Left renal cortex interstitium (tissue), 4 donors: ENCODE measurements around the gene MKRN2. TPM values are rescaled to one million over a fixed set of nuclear protein-coding genes. Genes with fewer than 3 reads are reported as not detected.

Experiments used
- DNase-seq, 4 donors: peaks; one replicate each; pipeline ENCODE4 v3.0.0-alpha.2; 2013; ENCODE audit warnings: low read depth in 4 of 4, low spot score in 2 of 4, missing footprints in 1 of 4
- polyA plus RNA-seq, 4 donors: library from polyadenylated mRNA; unstranded; fragments of 120-200 nt; gene quantifications; one replicate each; pipeline ENCODE4 v1.2.1, GENCODE V29; 2013; ENCODE audit not compliant: insufficient read length in 4 of 4

MKRN2 gene
- polyA plus RNA-seq, 4 donors, result 44.0 to 49.9 (median 47.4) TPM

DNA sequence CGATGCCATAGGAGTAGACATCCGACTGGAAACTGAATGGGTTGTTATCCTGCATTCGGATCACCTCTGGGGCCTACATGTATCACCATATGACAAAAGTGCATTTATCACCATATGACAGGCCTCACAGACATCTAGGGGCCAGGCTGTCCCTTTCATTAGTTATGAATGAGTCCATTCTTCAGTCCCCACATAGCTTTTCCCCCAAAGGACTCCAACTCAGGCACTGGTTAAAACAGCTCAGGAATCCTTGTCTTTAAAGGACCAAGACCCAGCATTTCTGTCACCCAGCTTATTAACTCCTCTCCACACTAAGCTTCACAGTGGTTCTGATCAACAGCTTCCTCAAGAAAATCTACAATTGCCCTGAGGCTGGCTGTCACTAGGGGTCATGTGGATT lies 28.3 kb downstream of the MKRN2 start:
- no peak for DNase-seq

DNA sequence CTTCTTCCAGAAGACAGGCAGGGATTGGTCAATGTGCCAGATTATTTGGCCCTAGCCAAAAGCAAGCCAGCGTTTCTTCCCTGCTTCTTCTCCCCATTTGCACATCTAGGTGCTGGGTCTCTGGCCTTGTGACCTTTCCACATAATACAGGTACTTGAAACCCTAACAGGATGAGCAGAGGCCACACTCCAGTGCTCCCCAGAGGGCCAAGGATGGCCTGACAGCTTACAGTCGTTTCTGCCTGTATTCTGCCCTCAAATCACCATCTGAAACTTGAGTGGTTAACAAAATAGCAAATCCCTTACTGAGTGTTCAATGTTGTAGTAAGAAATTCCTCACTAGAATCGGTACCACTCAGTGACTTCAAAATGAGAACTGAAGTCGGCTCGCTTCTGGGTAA lies 29.1 kb downstream of the MKRN2 start:
- no peak for DNase-seq

DNA sequence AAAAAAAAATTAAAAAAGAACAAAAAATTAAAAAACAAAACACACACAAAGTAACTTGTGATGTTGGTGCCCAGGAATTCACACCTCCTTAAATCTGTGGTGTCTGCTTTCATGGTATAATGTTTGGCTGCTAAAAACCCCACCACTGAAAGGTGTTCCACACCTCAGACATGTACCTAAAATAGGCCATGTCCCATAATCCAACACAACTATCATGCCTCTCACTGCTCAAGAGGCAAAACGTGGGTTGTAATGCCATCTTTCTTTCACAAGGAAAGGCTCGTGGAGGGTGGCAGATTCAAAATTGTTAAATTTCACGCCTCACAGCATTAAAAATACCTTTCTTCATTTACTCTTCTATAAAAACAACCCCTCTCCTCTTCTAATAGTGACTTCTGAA lies 29.5 kb downstream of the MKRN2 start:
- no peak for DNase-seq

DNA sequence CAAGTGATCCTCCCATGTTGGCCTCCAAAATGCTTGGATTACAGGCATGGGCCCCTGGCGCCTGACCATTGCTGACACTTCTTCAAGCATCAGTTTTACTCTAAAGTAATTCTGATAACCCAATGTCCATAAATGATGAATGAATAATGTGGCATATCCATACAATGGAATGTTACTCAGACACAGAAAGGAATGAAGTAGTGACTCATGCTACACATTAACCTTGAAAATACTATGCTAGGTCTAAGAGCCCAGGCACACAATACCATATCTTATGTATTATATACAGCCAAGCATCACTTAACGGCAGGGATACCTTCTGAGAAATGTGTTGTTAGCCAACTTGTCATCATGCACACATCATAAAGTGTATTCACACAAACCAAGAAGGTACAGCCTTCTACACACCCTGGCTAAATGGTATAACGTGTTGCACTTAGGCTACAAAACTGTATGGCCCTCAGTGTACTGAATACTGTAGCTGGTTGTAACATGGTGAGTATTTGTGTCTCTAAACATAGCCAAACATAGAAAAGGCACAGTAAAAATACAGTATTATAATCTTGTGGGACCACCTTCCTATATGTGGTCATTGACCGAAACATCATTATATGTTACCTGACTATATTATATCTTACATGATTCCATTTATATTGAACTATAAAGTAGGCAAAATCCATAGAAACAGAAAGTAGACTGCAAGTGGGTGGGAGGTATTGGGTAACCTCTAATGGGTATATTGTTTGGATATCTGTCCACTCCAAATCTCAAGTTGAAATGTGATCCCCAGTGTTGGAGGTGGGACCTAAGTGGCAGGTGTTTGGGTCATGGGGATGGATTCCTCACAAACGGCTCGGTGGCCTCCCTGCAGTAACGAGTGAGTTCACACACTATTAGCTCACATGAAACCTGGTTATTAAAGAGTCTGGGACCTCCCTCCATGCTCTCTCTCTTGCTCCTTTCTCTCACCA lies 31.4 kb downstream of the MKRN2 start:
- DNase-seq, result no peak

DNA sequence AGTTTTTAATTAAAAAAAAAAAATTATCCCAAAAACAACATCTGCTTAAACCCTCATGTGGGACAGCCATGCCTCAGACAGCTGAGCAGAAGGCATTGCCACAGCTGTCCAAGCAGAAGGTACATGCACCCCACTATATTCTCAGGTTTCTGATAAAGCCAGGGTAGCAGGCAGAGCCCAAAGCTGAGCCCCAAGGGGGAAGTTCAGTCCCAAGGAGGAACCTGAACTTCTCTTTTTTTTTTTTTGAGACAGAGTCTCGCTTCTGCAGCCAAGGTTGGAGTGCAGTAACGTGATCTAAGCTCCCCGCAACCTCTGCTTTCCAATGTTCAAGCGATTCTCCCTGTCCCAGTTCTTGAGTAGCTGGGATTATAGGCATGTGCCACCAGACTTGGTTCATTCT lies 33.2 kb downstream of the MKRN2 start:
- no peak for DNase-seq

GRCh38 chr3:12591456-12591855 lies 34.6 kb downstream of the MKRN2 start:
- DNase-seq, result no peak

- DNase-seq, result no peak
These were observed 35.3 kb downstream of the MKRN2 start for GRCh38 chr3:12591997-12592715.

GRCh38 chr3:12593473-12593872 lies 36.6 kb downstream of the MKRN2 start:
- DNase-seq, result no peak

DNA sequence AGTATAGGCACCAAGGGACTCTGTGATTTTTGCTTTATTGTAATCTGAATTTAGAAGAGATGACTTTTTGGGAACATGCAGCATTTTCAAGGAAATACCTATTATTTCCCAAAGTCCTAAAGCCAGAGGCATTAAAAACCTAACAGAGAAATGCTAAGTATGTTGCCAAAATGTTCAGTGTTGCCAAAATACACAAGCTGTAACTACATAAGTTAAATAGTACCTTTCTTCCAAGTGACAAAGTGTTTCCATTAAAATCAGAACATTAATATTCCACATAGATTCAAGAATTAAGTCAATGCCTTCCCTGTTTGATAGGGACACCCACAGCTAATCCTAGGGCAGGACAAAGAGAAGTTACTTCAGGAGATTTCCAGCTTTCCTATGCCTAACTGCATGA lies 42.0 kb downstream of the MKRN2 start:
- DNase-seq, result no peak

- DNase-seq, result no peak
These were observed 44.2 kb downstream of the MKRN2 start for GRCh38 chr3:12601072-12601471.

GRCh38 chr3:12603969-12604368 lies 47.1 kb downstream of the MKRN2 start:
- no peak for DNase-seq

DNA sequence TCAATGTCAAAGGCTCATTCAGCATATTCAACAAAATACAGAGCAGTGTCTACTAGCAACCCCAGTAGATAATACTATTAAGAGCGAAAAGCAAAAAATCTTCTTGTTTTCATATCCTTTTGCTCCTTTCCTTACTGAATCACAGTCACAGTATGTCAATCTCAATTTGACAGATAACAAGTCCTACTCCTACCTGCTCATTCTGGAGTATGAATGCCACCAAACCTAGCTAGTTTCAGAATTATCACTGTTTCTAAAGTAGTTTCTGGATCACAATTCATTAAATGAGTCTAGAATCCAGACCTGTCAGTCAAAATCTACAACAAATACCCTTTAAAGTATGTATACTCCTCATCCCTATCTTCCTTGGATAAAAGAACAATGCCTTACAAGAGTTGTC lies 51.5 kb downstream of the MKRN2 start:
- no peak for DNase-seq

GRCh38 chr3:12611117-12611516 lies 54.2 kb downstream of the MKRN2 start:
- no peak for DNase-seq

- no peak for DNase-seq
These were observed 55.8 kb downstream of the MKRN2 start for GRCh38 chr3:12612514-12613226.

DNA sequence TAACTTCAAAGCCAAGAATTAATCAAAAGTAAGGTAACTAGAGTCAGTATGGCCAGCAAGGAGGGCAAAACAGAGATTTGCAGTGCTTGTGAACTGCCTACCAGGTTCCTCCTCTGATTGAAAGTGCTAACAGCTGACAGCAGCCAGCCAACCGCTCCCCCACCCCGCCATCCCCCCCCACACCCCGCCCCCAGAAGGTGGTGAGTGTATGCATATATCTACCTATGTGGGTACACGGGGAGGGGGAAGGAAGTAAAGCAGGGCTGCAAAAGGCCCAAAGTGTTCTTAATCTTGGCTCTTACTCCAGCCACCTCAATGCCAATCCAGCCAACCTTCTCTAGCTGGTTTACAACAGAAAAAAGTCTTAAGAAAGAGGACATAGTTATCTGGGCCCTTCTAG lies 56.4 kb downstream of the MKRN2 start:
- DNase-seq, result no peak

- no peak for DNase-seq
These were observed 58.4 kb downstream of the MKRN2 start for GRCh38 chr3:12615266-12615665.

GRCh38 chr3:12618426-12618825 lies 61.5 kb downstream of the MKRN2 start:
- DNase-seq, result no peak

- DNase-seq, result no peak
These were observed 63.4 kb downstream of the MKRN2 start for GRCh38 chr3:12620305-12620704.

DNA sequence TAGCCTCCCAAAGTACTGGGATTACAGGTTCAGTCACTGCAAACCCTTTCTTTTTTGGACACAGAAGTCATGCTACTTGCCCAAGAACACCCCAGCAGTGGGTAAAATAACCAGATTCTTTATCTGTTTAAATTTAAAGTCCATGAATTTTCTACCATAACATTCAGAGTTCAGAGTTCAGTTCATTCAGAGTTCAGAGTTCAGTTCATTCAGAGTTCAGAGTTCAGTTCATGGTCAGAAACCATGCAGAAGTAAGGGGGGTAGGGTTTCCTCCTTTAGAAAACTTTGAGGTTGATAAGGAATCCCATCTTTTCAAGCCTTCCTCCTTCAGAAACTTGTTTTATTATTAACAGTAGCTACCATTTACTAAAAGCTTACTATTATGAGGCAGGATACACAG lies 63.8 kb downstream of the MKRN2 start:
- no peak for DNase-seq

GRCh38 chr3:12622335-12622734 lies 65.4 kb downstream of the MKRN2 start:
- DNase-seq, result no peak

- DNase-seq, result no peak
These were observed 67.2 kb downstream of the MKRN2 start for GRCh38 chr3:12624056-12624455.
